Tibial artery (tissue), 4 donors: ENCODE results near the gene SFT2D1.
"Not testable (repeated sequence)": the region's sequence is repeated elsewhere in the genome, so short reads cannot be mapped to it uniquely, and the experiment has no call there.

Experiments
- DNase-seq, 2 donors: peaks; one replicate each; pipeline ENCODE4 v3.0.0-alpha.2; 2019
- H3K27ac ChIP-seq, 2 donors: fragments of 200-600 bp; sonication (generic) in 1 of 2; 1 replicate in 1 of 2; 2 replicates in 1 of 2; pipeline ENCODE4 v1.5.1; 2018 to 2019; ENCODE audit warnings: mild to moderate bottlenecking in 1 of 2
- H3K27me3 ChIP-seq, 2 donors: fragments of 200-600 bp; sonication (generic) in 1 of 2; one replicate each; pipeline versions ENCODE4 v1.5.1 to v1.6.0; 2016 to 2019
- H3K36me3 ChIP-seq, 3 donors: fragments of 200-600 bp; sonication (generic) in 2 of 3; one replicate each; pipeline ENCODE4 v1.5.1; 2016 to 2019; ENCODE audit warnings: mild to moderate bottlenecking in 2 of 3
- H3K4me1 ChIP-seq, 4 donors: fragments of 200-600 bp; sonication (generic) in 2 of 4; 1 replicate in 3 of 4; 2 replicates in 1 of 4; pipeline ENCODE4 v1.5.1; 2016 to 2019
- H3K4me3 ChIP-seq, 2 donors: fragments of 200-600 bp; sonication (generic) in 1 of 2; 1 replicate in 1 of 2; 2 replicates in 1 of 2; pipeline ENCODE4 v1.5.1; 2018 to 2019; ENCODE audit warnings: mild to moderate bottlenecking in 2 of 2
- H3K9me3 ChIP-seq, 3 donors: fragments of 200-600 bp; sonication (generic) in 1 of 3; one replicate each; pipeline ENCODE4 v1.5.1; 2016 to 2019
- CTCF ChIP-seq, 2 experiments: fragments of 200-600 bp in 1 of 2; fragments of 450-650 bp in 1 of 2; IDR thresholded peaks; one replicate each; pipeline ENCODE4 v1.5.1; 2017 to 2019; ENCODE audit warnings: antibody characterized with exemption in 2 of 2, mild to moderate bottlenecking in 1 of 2, moderate library complexity in 1 of 2
- intact Hi-C: fragments of 100-400 bp; cut with DNase I; formaldehyde crosslinking; loops from one replicate; pipeline ENCODE4 v1.15.0; 2023; ENCODE audit warnings: low total_unique reads

SFT2D1 gene

DNA sequence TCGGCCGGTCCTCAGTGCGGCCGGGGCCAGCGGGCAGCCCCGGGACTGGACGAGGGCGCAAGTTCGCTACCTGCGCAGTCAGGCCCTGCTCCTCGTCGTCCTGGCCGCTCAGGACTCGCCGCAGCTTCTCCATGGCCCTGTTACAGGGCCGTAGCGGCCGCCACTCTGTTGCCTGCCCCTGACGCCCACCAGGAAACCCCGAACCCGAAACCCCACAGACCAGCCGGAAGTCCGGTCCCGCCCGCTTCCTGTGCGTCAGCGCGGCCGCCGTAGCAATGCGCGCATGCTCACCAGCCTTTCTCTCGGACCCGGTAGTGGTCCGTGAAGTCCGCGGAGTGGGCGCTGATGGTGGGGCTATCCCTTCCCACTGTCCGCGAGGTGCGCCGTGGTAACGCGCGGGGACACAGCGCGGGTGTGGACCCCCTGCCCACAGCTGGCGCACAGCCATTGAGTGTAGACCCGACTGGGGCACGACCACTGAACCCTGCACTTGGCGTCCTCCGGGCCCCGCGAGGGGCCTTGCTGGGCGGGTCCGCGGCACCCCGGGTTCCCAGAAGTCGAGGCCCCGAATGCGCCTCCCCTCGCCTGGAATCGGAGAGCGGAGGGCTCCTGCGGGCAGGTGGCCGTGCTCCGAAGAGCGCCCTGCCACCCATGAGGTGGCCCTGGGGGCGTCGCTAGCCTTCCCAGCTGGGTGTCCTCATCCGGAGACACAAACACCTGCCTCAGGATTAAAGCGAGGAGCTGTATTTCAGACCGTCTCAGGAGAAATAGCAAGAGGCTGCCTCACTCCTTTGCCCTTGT is at the start of gene SFT2D1:
Gene SFT2D1 (minus strand): TSS at position 197 of the 801 bp plus-strand sequence. CDS start 64 bp downstream, at position 133.
- peak; percentile 83 to 90 for DNase-seq
- Histone ChIP-seq H3K27me3 (no peaks in the 10 kb centered on the region), H3K27ac (peak within 1 kb of the TSS; percentile 83 to 87), H3K36me3 (peaks cover 0 to 4% (median 0%) of the 10 kb centered on the region in 3 donors), H3K4me3 (peak within 1 kb of the TSS; percentile 63 to 75), H3K4me1 (peaks cover 0 to 46% (median 23%) of the 10 kb centered on the region in 4 donors), H3K9me3 (no peaks in the 10 kb centered on the region)
- TF ChIP-seq CTCF (IDR thresholded peaks at IDR 0.05) = no peak
- intact Hi-C loops = loop anchor here (5.0 kb wide), 1 partner anchor 40 kb away; the partner anchor contains the start of gene MPC1

- Histone ChIP-seq H3K27ac (no peak overlapping the region), H3K27me3 (peaks cover 0 to 16% of the 10 kb centered on the region in 2 donors), H3K9me3 (no peaks in the 10 kb centered on the region), H3K4me3 (no peak overlapping the region), H3K36me3 (no peaks in the 10 kb centered on the region), H3K4me1 (peaks cover 0 to 3% (median 1%) of the 10 kb centered on the region in 4 donors)
- DNase-seq = no peak
- TF ChIP-seq CTCF (IDR thresholded peaks at IDR 0.05) = no peak
- intact Hi-C loops = no loop called here
These were observed 46.8 kb upstream of the SFT2D1 start for GRCh38 chr6:166389119-166389518.

DNA sequence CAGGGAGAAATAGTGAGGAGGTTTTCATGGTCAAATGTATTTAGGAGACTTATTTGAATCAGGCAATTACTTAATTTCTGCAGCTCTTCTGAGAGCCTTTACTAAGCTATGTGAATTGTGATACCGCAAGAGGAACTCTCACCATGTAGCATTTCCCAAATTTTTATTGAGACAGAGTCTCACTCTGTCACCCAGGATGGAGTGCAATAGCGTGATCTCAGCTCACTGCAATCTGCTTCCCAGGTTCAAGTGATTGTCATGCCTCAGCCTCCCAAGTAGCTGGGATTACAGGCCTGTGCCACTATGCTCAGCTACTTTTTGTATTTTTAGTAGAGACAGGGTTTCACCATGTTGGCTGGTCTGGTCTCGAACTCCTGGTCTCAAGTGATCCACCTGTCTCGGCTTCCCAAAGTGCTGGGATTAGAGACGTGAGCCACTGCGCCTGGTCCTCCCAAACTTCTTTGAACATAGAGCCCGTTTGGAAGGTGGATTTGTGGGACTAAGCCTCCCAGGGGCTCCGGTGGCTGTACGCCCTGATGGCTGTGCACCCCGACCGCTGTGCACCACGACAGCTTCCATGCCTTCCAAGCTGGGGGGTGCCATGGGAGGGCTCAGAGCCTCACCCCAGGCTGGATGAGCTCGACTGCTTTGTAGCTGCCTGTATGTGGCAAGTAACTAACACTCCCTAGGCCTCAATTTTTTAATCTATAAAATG is 46.1 kb upstream of the SFT2D1 start:
- Histone ChIP-seq H3K27me3 (peaks cover 0 to 11% of the 10 kb centered on the region in 2 donors), H3K4me3 (no peak overlapping the region), H3K36me3 (no peaks in the 10 kb centered on the region), H3K27ac (no peak overlapping the region), H3K9me3 (no peaks in the 10 kb centered on the region), H3K4me1 (peaks cover 0 to 7% (median 5%) of the 10 kb centered on the region in 4 donors)
- DNase-seq = no peak
- intact Hi-C loops = no loop called here
- TF ChIP-seq CTCF (IDR thresholded peaks at IDR 0.05) = no peak

DNA sequence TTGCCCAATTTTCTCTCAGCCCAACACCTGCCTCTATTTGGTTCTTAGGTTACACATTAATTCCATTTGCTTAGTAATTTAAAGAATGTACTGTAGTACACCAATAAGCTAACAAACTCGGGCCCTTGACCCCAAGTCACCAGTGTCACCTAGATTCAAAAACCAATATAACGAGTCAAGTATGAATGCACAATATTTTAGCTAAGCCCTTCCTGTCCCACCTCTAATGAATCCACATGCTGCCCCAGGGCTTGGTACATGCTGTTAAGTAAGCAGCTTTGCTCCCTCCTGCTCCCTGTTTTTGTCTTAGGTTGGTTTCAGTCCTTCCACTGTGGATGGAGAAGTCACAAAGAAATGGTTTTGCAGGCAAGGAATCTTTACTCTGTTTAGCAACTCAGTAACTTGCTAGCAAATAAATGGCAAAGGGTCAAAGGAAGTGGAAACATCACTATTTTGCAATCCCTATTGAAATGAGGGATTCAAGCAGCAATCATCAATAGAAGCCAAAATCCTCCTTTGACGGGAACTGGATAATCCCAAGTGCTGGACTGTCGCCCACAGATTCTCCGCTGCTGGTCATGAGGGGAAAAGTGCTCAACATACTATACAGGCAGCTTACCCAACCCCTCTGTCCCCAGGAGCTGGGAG is 45.4 kb upstream of the SFT2D1 start:
- no peak for DNase-seq
- Histone ChIP-seq H3K9me3 (no peaks in the 10 kb centered on the region), H3K4me1 (peaks cover 0 to 7% (median 5%) of the 10 kb centered on the region in 4 donors), H3K27ac (no peak overlapping the region), H3K27me3 (peaks cover 0 to 5% of the 10 kb centered on the region in 2 donors), H3K4me3 (no peak overlapping the region), H3K36me3 (no peaks in the 10 kb centered on the region)
- intact Hi-C loops = no loop called here
- no peak for TF ChIP-seq CTCF (IDR thresholded peaks at IDR 0.05)

GRCh38 chr6:166387098-166387497 is 44.8 kb upstream of the SFT2D1 start:
- H3K27me3 ChIP-seq, H3K4me1 ChIP-seq, intact Hi-C loops, H3K9me3 ChIP-seq, DNase-seq, H3K4me3 ChIP-seq, H3K27ac ChIP-seq, H3K36me3 ChIP-seq: not testable (repeated sequence)
